ENCODE results near the gene RUNX3. TPM values are rescaled to one million over a fixed set of nuclear protein-coding genes. Genes with fewer than 3 reads are reported as not detected.

RUNX3 gene
- total and polyA plus RNA-seq, 2 donors (not counting 1 experiment from before 2014, with no cell fraction given) = 0.48 to 0.66 TPM

- Histone ChIP-seq H3K9ac (ENCODE audit: insufficient read depth, low read length) (no peak overlapping the region), H2AFZ (ENCODE audit: low read length) (no peak overlapping the region), H3K4me1 (ENCODE audit: control insufficient read depth, extremely low read depth, insufficient read depth, low read length) (no peaks in the 10 kb centered on the region), H3K27me3 (ENCODE audit: control insufficient read depth, insufficient read depth, low read length) (peaks cover 40% of the 10 kb centered on the region), H3K4me2 (ENCODE audit: extremely low read depth, insufficient read depth, low read length) (no peak overlapping the region), H3K4me3 (replicated peaks in 1 of 4; ENCODE audit: control extremely low read depth in 1 of 4, insufficient read depth in 1 of 4, low read depth in 3 of 4, low read length in 4 of 4) (no peak overlapping the region), H3K9me3 (ENCODE audit: control insufficient read depth, insufficient read depth, low read depth, low read length) (no peaks in the 10 kb centered on the region), H3K79me2 (ENCODE audit: control insufficient read depth, insufficient read depth, low read length) (no peaks in the 10 kb centered on the region), H3K27ac (ENCODE audit: insufficient read depth, low read length) (no peak overlapping the region), H4K20me1 (ENCODE audit: control insufficient read depth, extremely low read depth, insufficient read depth, low read length) (no peaks in the 10 kb centered on the region), H3K36me3 (ENCODE audit: control insufficient read depth, insufficient read depth, low read length) (no peaks in the 10 kb centered on the region)
- no peak for DNase-seq (ENCODE audit: low read depth in 2 of 2)
- TF ChIP-seq, protein P1, sequence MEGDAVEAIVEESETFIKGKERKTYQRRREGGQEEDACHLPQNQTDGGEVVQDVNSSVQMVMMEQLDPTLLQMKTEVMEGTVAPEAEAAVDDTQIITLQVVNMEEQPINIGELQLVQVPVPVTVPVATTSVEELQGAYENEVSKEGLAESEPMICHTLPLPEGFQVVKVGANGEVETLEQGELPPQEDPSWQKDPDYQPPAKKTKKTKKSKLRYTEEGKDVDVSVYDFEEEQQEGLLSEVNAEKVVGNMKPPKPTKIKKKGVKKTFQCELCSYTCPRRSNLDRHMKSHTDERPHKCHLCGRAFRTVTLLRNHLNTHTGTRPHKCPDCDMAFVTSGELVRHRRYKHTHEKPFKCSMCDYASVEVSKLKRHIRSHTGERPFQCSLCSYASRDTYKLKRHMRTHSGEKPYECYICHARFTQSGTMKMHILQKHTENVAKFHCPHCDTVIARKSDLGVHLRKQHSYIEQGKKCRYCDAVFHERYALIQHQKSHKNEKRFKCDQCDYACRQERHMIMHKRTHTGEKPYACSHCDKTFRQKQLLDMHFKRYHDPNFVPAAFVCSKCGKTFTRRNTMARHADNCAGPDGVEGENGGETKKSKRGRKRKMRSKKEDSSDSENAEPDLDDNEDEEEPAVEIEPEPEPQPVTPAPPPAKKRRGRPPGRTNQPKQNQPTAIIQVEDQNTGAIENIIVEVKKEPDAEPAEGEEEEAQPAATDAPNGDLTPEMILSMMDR (conservative IDR thresholded peaks at IDR 0.05 in 1 of 2, IDR thresholded peaks at IDR 0.05 in 1 of 2; ENCODE audit: low read depth in 1 of 2, low read length in 2 of 2) = no peak
- no peak for TF ChIP-seq EZH2 (IDR thresholded peaks at IDR 0.05; ENCODE audit: low read length, missing control alignments)
Measured at GRCh38 chr1:24933468-24933867, 3.4 kb upstream of the RUNX3 start.

- Histone ChIP-seq H3K9ac (ENCODE audit: insufficient read depth, low read length) (no peak overlapping the region), H4K20me1 (ENCODE audit: control insufficient read depth, extremely low read depth, insufficient read depth, low read length) (no peaks in the 10 kb centered on the region), H3K4me1 (ENCODE audit: control insufficient read depth, extremely low read depth, insufficient read depth, low read length) (no peaks in the 10 kb centered on the region), H2AFZ (ENCODE audit: low read length) (no peak overlapping the region), H3K27ac (ENCODE audit: insufficient read depth, low read length) (no peak overlapping the region), H3K36me3 (ENCODE audit: control insufficient read depth, insufficient read depth, low read length) (no peaks in the 10 kb centered on the region), H3K27me3 (ENCODE audit: control insufficient read depth, insufficient read depth, low read length) (peaks cover 44% of the 10 kb centered on the region), H3K79me2 (ENCODE audit: control insufficient read depth, insufficient read depth, low read length) (no peaks in the 10 kb centered on the region), H3K4me2 (ENCODE audit: extremely low read depth, insufficient read depth, low read length) (no peak overlapping the region), H3K4me3 (replicated peaks in 1 of 4; ENCODE audit: control extremely low read depth in 1 of 4, insufficient read depth in 1 of 4, low read depth in 3 of 4, low read length in 4 of 4) (no peak overlapping the region), H3K9me3 (ENCODE audit: control insufficient read depth, insufficient read depth, low read depth, low read length) (no peaks in the 10 kb centered on the region)
- TF ChIP-seq, protein P1 (conservative IDR thresholded peaks at IDR 0.05 in 1 of 2, IDR thresholded peaks at IDR 0.05 in 1 of 2; ENCODE audit: low read depth in 1 of 2, low read length in 2 of 2) = no peak
- TF ChIP-seq EZH2 (IDR thresholded peaks at IDR 0.05; ENCODE audit: low read length, missing control alignments) = no peak
- DNase-seq (ENCODE audit: low read depth in 2 of 2) = no peak
Measured at GRCh38 chr1:24932725-24933294, 2.7 kb upstream of the RUNX3 start.

DNA sequence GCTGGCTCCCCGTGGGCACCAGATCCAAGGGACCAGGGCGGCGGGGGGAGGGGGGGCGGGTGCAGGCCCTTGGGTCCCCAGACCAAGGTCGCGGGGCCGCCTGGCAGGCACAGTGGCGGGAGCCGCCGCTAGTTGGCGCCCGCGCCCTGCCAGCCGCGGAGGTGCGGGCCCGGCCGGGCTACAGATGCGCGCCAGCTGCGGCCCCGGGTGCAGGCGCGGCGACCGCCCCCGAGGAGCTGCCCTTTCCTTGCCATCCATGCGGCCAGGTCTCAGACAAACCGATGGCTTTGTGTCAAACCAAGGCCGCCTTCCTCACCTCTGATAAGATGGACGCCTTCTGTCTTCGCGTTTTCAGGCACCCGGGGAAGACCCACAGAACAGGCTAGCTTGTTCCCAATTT lies 2.2 kb upstream of the RUNX3 start:
- Histone ChIP-seq H4K20me1 (ENCODE audit: control insufficient read depth, extremely low read depth, insufficient read depth, low read length) (no peaks in the 10 kb centered on the region), H3K4me2 (ENCODE audit: extremely low read depth, insufficient read depth, low read length) (no peak overlapping the region), H3K4me1 (ENCODE audit: control insufficient read depth, extremely low read depth, insufficient read depth, low read length) (no peaks in the 10 kb centered on the region), H3K4me3 (replicated peaks in 1 of 4; ENCODE audit: control extremely low read depth in 1 of 4, insufficient read depth in 1 of 4, low read depth in 3 of 4, low read length in 4 of 4) (no peak overlapping the region), H3K9ac (ENCODE audit: insufficient read depth, low read length) (no peak overlapping the region), H2AFZ (ENCODE audit: low read length) (no peak overlapping the region), H3K27ac (ENCODE audit: insufficient read depth, low read length) (no peak overlapping the region), H3K36me3 (ENCODE audit: control insufficient read depth, insufficient read depth, low read length) (no peaks in the 10 kb centered on the region), H3K27me3 (ENCODE audit: control insufficient read depth, insufficient read depth, low read length) (peaks cover 47% of the 10 kb centered on the region), H3K79me2 (ENCODE audit: control insufficient read depth, insufficient read depth, low read length) (no peaks in the 10 kb centered on the region), H3K9me3 (ENCODE audit: control insufficient read depth, insufficient read depth, low read depth, low read length) (no peaks in the 10 kb centered on the region)
- no peak for TF ChIP-seq EZH2 (IDR thresholded peaks at IDR 0.05; ENCODE audit: low read length, missing control alignments)
- TF ChIP-seq, protein P1 (conservative IDR thresholded peaks at IDR 0.05 in 1 of 2, IDR thresholded peaks at IDR 0.05 in 1 of 2; ENCODE audit: low read depth in 1 of 2, low read length in 2 of 2) = no peak
- no peak for DNase-seq (ENCODE audit: low read depth in 2 of 2)

All from fibroblast of lung (primary cell).